SK-N-SH (cell line): ENCODE measurements around the gene TPRG1L. TPM values are rescaled to one million over a fixed set of nuclear protein-coding genes. Genes with fewer than 3 reads are reported as not detected.

ENCODE experiments used
- CTCF ChIA-PET: fragments of 300-600, 350-600 bp; formaldehyde crosslinking; extraction: SDS; loops from one replicate; lab custom pipeline; 2021; lab: Yijun Ruan, JAX
- POLR2A ChIA-PET: fragments of 350-600 bp; sonication (Branson Sonifier 250); formaldehyde crosslinking; extraction: SDS; loops from one replicate; lab custom pipeline; 2020; ENCODE audit warnings: antibody characterized with exemption, inconsistent platforms; lab: Yijun Ruan, JAX
- DNase-seq: peaks from one replicate; pipeline ENCODE4 v3.0.0; 2012
- H2AFZ ChIP-seq: fragments of 200-600 bp; sonication (generic); 2 replicates; pipeline ENCODE4 v1.8.1; 2016; ENCODE audit warnings: antibody characterized with exemption, mild to moderate bottlenecking, low read depth
- H3F3A ChIP-seq: fragments of 200-600 bp; sonication (generic); replicated peaks from 2 replicates; pipeline ENCODE3; 2016; ENCODE audit warnings: antibody characterized with exemption, mild to moderate bottlenecking; ENCODE audit not compliant: insufficient read depth
- H3K27ac ChIP-seq, 2 experiments: fragments of 200-500 bp in 1 of 2; fragments of 200-600 bp in 1 of 2; sonication (Bioruptor generic) in 1 of 2; sonication (generic), shearing (Covaris generic) in 1 of 2; 2 replicates each; pipeline versions ENCODE4 v1.5.1 to v1.6.1; 2014 to 2016; ENCODE audit warnings: low read depth in 2 of 2, inconsistent platforms in 1 of 2, low read length in 1 of 2, mild to moderate bottlenecking in 1 of 2, mixed read lengths in 1 of 2
- H3K27me3 ChIP-seq: fragments of 200-600 bp; sonication (generic), shearing (Covaris generic); 2 replicates; pipeline ENCODE4 v1.6.1; 2016; ENCODE audit warnings: mixed run types; ENCODE audit not compliant: insufficient read depth
- H3K36me3 ChIP-seq, 2 experiments: fragments of 200-500 bp in 1 of 2; fragments of 200-600 bp in 1 of 2; sonication (Bioruptor generic) in 1 of 2; sonication (generic) in 1 of 2; replicated peaks in 1 of 2; 2 replicates each; pipeline versions ENCODE3 to v1.5.1; 2014 to 2016; ENCODE audit warnings: low read length in 1 of 2, mild to moderate bottlenecking in 1 of 2; ENCODE audit not compliant: insufficient read depth in 2 of 2, control insufficient read depth in 1 of 2
- H3K4me1 ChIP-seq, 2 experiments: fragments of 200-500 bp in 1 of 2; fragments of 200-600 bp in 1 of 2; sonication (Bioruptor generic) in 1 of 2; sonication (generic), shearing (Covaris generic) in 1 of 2; 2 replicates each; pipeline versions ENCODE4 v1.5.1 to v1.6.1; 2014 to 2016; ENCODE audit warnings: low read depth in 1 of 2, low read length in 1 of 2, mixed run types in 1 of 2; ENCODE audit not compliant: insufficient read depth in 2 of 2, control insufficient read depth in 1 of 2
- H3K4me2 ChIP-seq: fragments of 200-600 bp; sonication (generic), shearing (Covaris generic); 2 replicates; pipeline ENCODE4 v1.6.1; 2017; ENCODE audit warnings: mixed run types
- H3K4me3 ChIP-seq, 2 experiments: fragments of 200-500 bp in 1 of 2; fragments of 200-600 bp in 1 of 2; sonication (Bioruptor generic) in 1 of 2; sonication (generic), shearing (Covaris generic) in 1 of 2; 2 replicates each; pipeline versions ENCODE4 v1.5.1 to v1.8.1; 2014 to 2016; ENCODE audit warnings: low read depth in 2 of 2, inconsistent platforms in 1 of 2, low read length in 1 of 2, mild to moderate bottlenecking in 1 of 2, mixed read lengths in 1 of 2, moderate library complexity in 1 of 2
- H3K79me2 ChIP-seq: fragments of 200-600 bp; sonication (generic); 2 replicates; pipeline ENCODE4 v1.8.1; 2017; ENCODE audit warnings: mild to moderate bottlenecking; ENCODE audit not compliant: insufficient read depth
- H3K9ac ChIP-seq: fragments of 200-600 bp; sonication (generic); 2 replicates; pipeline ENCODE4 v1.6.1; 2017; ENCODE audit warnings: mixed run types
- H3K9me2 ChIP-seq: fragments of 200-600 bp; sonication (generic); 2 replicates; pipeline ENCODE4 v1.6.1; 2017; ENCODE audit warnings: mixed run types
- H3K9me3 ChIP-seq: fragments of 200-600 bp; sonication (generic); 2 replicates; pipeline ENCODE4 v1.6.1; 2017; ENCODE audit warnings: mixed run types, mild to moderate bottlenecking, moderate library complexity
- H4K20me1 ChIP-seq: fragments of 200-600 bp; sonication (generic); 2 replicates; pipeline ENCODE4 v1.6.1; 2017; ENCODE audit warnings: mild to moderate bottlenecking, mixed run types; ENCODE audit not compliant: insufficient read depth
- CHD2 ChIP-seq: fragments of 150-350 bp; IDR thresholded peaks from 2 replicates; pipeline ENCODE4 v1.6.1; 2018; ENCODE audit warnings: low read length; ENCODE audit not compliant: partially characterized antibody
- ELF1 ChIP-seq: IDR thresholded peaks from 2 replicates; pipeline ENCODE4 v1.4.0; 2012
- EP300 ChIP-seq, 2 experiments: IDR thresholded peaks; 2 replicates each; pipeline versions ENCODE4 v1.4.0 to v1.6.1; 2012; ENCODE audit warnings: borderline replicate concordance in 1 of 2, low read depth in 1 of 2, low read length in 1 of 2
- FOXM1 ChIP-seq: IDR thresholded peaks from 2 replicates; pipeline ENCODE4 v1.4.0; 2012; ENCODE audit warnings: low read depth, mild to moderate bottlenecking
- GABPA ChIP-seq: IDR thresholded peaks from 2 replicates; pipeline ENCODE4 v1.4.0; 2012; ENCODE audit warnings: low read depth, mild to moderate bottlenecking
- GATA2 ChIP-seq: sonication (generic); formaldehyde crosslinking; IDR thresholded peaks from 2 replicates; pipeline ENCODE4 v1.5.0; 2020; ENCODE audit warnings: mild to moderate bottlenecking, missing genetic modification reagents
- JUND ChIP-seq: IDR thresholded peaks from 2 replicates; pipeline ENCODE4 v1.4.0; 2012
- MEF2A ChIP-seq: IDR thresholded peaks from 2 replicates; pipeline ENCODE4 v1.4.0; 2012; ENCODE audit warnings: low read depth, borderline replicate concordance
- MXI1 ChIP-seq: IDR thresholded peaks from 2 replicates; pipeline ENCODE4 v1.6.1; 2012; ENCODE audit warnings: mild to moderate bottlenecking, low read depth, low read length, improper control_type of control experiment
- NFIC ChIP-seq: IDR thresholded peaks from 2 replicates; pipeline ENCODE4 v1.4.0; 2012; ENCODE audit warnings: borderline replicate concordance
- PBX3 ChIP-seq: IDR thresholded peaks from 2 replicates; pipeline ENCODE4; 2012
- POLR2AphosphoS5 ChIP-seq: IDR thresholded peaks from 2 replicates; pipeline ENCODE4 v1.6.1; 2012; ENCODE audit warnings: low read depth, low read length
- RAD21 ChIP-seq: IDR thresholded peaks from 2 replicates; pipeline ENCODE4 v1.6.1; 2012; ENCODE audit warnings: mild to moderate bottlenecking, low read length
- RCOR1 ChIP-seq: fragments of 150-350 bp; IDR thresholded peaks from 2 replicates; pipeline ENCODE4 v1.6.1; 2017; ENCODE audit warnings: antibody characterized with exemption, low read length
- RXRA ChIP-seq: IDR thresholded peaks from 2 replicates; pipeline ENCODE4 v1.4.0; 2012; ENCODE audit warnings: low read depth, mild to moderate bottlenecking, borderline replicate concordance
- SIN3A ChIP-seq: IDR thresholded peaks from 2 replicates; pipeline ENCODE4 v1.6.1; 2012; ENCODE audit warnings: low read depth, mild to moderate bottlenecking, low read length, moderate library complexity, borderline replicate concordance
- SMC3 ChIP-seq: IDR thresholded peaks from 2 replicates; pipeline ENCODE4 v1.6.1; 2012; ENCODE audit warnings: low read depth, low read length, improper control_type of control experiment
- TEAD4 ChIP-seq: IDR thresholded peaks from 2 replicates; pipeline ENCODE4 v1.4.0; 2012; ENCODE audit warnings: mild to moderate bottlenecking, borderline replicate concordance; ENCODE audit not compliant: insufficient read depth
- USF1 ChIP-seq: IDR thresholded peaks from 2 replicates; pipeline ENCODE4 v1.4.0; 2012; ENCODE audit warnings: low read depth, borderline replicate concordance
- WGBS: methylation state at CpG from one replicate; pipeline ENCODE4 v1.1.6; 2017; ENCODE audit warnings: low lambda C conversion rate; 5-methylcytosine and 5-hydroxymethylcytosine counted together
- polyA plus RNA-seq, 3 experiments: library from polyadenylated mRNA; depleted of rRNA; stranded (reverse); fragments of >200 nt; gene quantifications; 2 replicates each; pipeline ENCODE4 v1.2.3, GENCODE V29; 2012

Gene TPRG1L
- polyA plus RNA-seq, 1 of the 3 experiments (the other 2 are of a cell fraction): 25.9 TPM

- Histone ChIP-seq H3K36me3 (peaks cover 5 to 89% of the 10 kb centered on the region in 2 experiments), H3K4me3 (no peak overlapping the region)
- TF ChIP-seq RXRA (no peak), MXI1 (no peak), NFIC (no peak), RAD21 (no peak), EP300 (IDR thresholded peaks at IDR 0.05; ENCODE audit: borderline replicate concordance in 1 of 2, low read depth in 1 of 2, low read length in 1 of 2) (no peak), PBX3 (no peak), MEF2A (no peak), RCOR1 (no peak), TEAD4 (no peak), FOXM1 (no peak), JUND (no peak), SMC3 (no peak), GABPA (no peak), GATA2 (no peak), POLR2AphosphoS5 (no peak), SIN3A (no peak), USF1 (no peak), ELF1 (no peak), CHD2 (no peak)
- TF ChIP-seq, all 33 proteins: peak for 0
Observed at GRCh38 chr1:3634059-3634800, 9.4 kb downstream of the TPRG1L start.

More at GRCh38 chr1:3634059-3634800, 9.4 kb downstream of the TPRG1L start:
- Histone ChIP-seq H3K79me2 (no peaks in the 10 kb centered on the region), H3K27ac (no peak overlapping the region), H3K9me3 (no peaks in the 10 kb centered on the region), H3K9me2 (no peaks in the 10 kb centered on the region), H3K9ac (no peak overlapping the region), H3F3A (no peaks in the 10 kb centered on the region), H3K4me1 (no peaks in the 10 kb centered on the region; a peak in 1 of 4 replicates), H3K4me2 (no peak overlapping the region), H3K27me3 (no peaks in the 10 kb centered on the region), H2AFZ (no peak overlapping the region), H4K20me1 (no peaks in the 10 kb centered on the region)
- WGBS: 92% methylated on average over 22 of the region's 22 CpGs
- ChIA-PET POLR2A (no interaction called here), CTCF (no interaction called here)
- DNase-seq: no peak
